PC-3 (cell line): Measurements from ENCODE around the gene C11orf71.

Source experiments
- EZH2phosphoT487 ChIP-seq: fragments of 300-600 bp; sonication (generic); IDR thresholded peaks from 2 replicates; pipeline ENCODE4 v1.6.1; 2018; ENCODE audit warnings: mild to moderate bottlenecking, antibody characterized with exemption, low read length, borderline replicate concordance
- TF ChIP-seq, protein P1 (sequence below): fragments of 300-600 bp; sonication (generic); conservative IDR thresholded peaks from 2 replicates; pipeline ENCODE4 v1.5.1; 2017; ENCODE audit warnings: antibody characterized with exemption, low read depth, mild to moderate bottlenecking, low read length

DNA sequence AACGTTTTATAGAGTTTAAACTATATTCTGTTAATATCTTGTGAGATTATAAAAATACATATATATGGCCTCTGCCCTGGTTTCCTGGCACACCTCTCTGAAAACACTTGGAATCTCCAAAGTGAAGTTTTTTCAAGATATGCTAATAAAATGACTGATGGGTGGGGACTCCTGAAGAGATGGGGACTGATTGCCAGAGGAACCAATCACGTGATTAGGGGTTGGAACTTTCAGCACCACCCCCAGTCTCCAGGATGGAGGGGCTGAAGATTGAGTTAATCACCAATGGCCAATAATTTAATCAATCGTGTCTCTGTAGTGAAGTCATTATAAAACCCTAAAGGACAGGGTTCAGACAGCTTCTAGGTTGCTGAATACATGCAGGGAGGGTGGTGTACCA lies 37.4 kb downstream of the C11orf71 start:
- TF ChIP-seq, protein P1, sequence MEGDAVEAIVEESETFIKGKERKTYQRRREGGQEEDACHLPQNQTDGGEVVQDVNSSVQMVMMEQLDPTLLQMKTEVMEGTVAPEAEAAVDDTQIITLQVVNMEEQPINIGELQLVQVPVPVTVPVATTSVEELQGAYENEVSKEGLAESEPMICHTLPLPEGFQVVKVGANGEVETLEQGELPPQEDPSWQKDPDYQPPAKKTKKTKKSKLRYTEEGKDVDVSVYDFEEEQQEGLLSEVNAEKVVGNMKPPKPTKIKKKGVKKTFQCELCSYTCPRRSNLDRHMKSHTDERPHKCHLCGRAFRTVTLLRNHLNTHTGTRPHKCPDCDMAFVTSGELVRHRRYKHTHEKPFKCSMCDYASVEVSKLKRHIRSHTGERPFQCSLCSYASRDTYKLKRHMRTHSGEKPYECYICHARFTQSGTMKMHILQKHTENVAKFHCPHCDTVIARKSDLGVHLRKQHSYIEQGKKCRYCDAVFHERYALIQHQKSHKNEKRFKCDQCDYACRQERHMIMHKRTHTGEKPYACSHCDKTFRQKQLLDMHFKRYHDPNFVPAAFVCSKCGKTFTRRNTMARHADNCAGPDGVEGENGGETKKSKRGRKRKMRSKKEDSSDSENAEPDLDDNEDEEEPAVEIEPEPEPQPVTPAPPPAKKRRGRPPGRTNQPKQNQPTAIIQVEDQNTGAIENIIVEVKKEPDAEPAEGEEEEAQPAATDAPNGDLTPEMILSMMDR = no peak
- no peak for TF ChIP-seq EZH2phosphoT487
